HepG2 (cell line): ENCODE results near the gene NOL12. TPM values are rescaled to one million over a fixed set of nuclear protein-coding genes. Genes with fewer than 3 reads are reported as not detected.

Experiments
- ATAC-seq: fragments of 200-7000 bp; cut with Tn5 transposase; 3 replicates; pipeline ENCODE4 v1.9.1; 2020; ENCODE audit warnings: mild to moderate bottlenecking, moderate library complexity
- BruUV-seq: library from RNA; stranded (reverse); fragments of 400-500 nt; replicated peaks from 2 replicates; lab custom pipeline; 2021; lab: Mats Ljungman, UMichigan
- CTCF ChIA-PET: fragments of 300-600 bp; formaldehyde crosslinking; extraction: SDS; loops from one replicate; lab custom pipeline; 2021; ENCODE audit warnings: low total read pairs, inconsistent platforms, low intra/inter-chr PET ratio; lab: Yijun Ruan, JAX
- POLR2A ChIA-PET: fragments of 350-600 bp; sonication (Branson Sonifier 250); formaldehyde crosslinking; loops from one replicate; lab custom pipeline; 2020; ENCODE audit warnings: antibody characterized with exemption, inconsistent platforms; lab: Yijun Ruan, JAX
- DNase-seq: peaks from one replicate; pipeline ENCODE4 v3.0.0-alpha.2; 2015; ENCODE audit warnings: low spot score
- FAIRE-seq: peaks from 3 replicates; lab custom pipeline; 2011; peaks lifted over from hg19 to GRCh38; lab: Jason Lieb, UNC
- H2AFZ ChIP-seq: one replicate; pipeline ENCODE4 v1.6.1; 2011; ENCODE audit warnings: low read length, inconsistent platforms
- H3K27ac ChIP-seq: fragments of 300-600 bp; 3 replicates; pipeline ENCODE4 v1.8.0; 2011; ENCODE audit warnings: mixed run types, mild to moderate bottlenecking, mixed read lengths, low read length, inconsistent platforms; ENCODE audit not compliant: insufficient read depth; ENCODE audit errors: extremely low read length
- H3K27me3 ChIP-seq, 2 experiments: fragments of 200-600 bp in 1 of 2; 2 replicates in 1 of 2; 3 replicates in 1 of 2; pipeline versions ENCODE4 v1.6.0 to v1.8.0; 2011; ENCODE audit warnings: low read length in 2 of 2, mild to moderate bottlenecking in 2 of 2, moderate library complexity in 2 of 2, inconsistent platforms in 1 of 2; ENCODE audit not compliant: insufficient read depth in 2 of 2, control insufficient read depth in 1 of 2
- H3K36me3 ChIP-seq, 2 experiments: fragments of 200-600 bp in 1 of 2; replicated peaks in 1 of 2; 2 replicates in 1 of 2; 3 replicates in 1 of 2; pipeline versions ENCODE4 v1.5.1 to v1.8.0; 2011; ENCODE audit warnings: low read length in 2 of 2, inconsistent platforms in 1 of 2; ENCODE audit not compliant: insufficient read depth in 2 of 2, control insufficient read depth in 1 of 2
- H3K4me1 ChIP-seq: 2 replicates; pipeline ENCODE4 v1.5.1; 2012; ENCODE audit warnings: low read length, inconsistent platforms; ENCODE audit not compliant: insufficient read depth
- H3K4me2 ChIP-seq: 2 replicates; pipeline ENCODE4 v1.6.0; 2011; ENCODE audit warnings: low read depth, low read length, inconsistent platforms
- H3K4me3 ChIP-seq, 3 experiments: fragments of 200-600 bp in 1 of 3; sonication (generic), shearing (Covaris generic) in 1 of 3; replicated peaks in 1 of 3; 2 replicates each; pipeline ENCODE4 v1.5.1; 2011 to 2016; ENCODE audit warnings: low read length in 3 of 3, inconsistent platforms in 2 of 3, low read depth in 2 of 3, mild to moderate bottlenecking in 2 of 3, control low read depth in 1 of 3, mixed read lengths in 1 of 3; ENCODE audit not compliant: insufficient read depth in 1 of 3
- H3K79me2 ChIP-seq: one replicate; pipeline ENCODE4 v1.6.1; 2011; ENCODE audit warnings: low read length, inconsistent platforms; ENCODE audit not compliant: insufficient read depth
- H3K9ac ChIP-seq: 2 replicates; pipeline ENCODE4 v1.6.0; 2011; ENCODE audit warnings: mild to moderate bottlenecking, low read depth, low read length, inconsistent platforms; ENCODE audit not compliant: insufficient read depth
- H3K9me3 ChIP-seq: 2 replicates; pipeline ENCODE4 v1.5.1; 2012; ENCODE audit warnings: mild to moderate bottlenecking, low read length
- H4K20me1 ChIP-seq: 2 replicates; pipeline ENCODE4 v1.6.0; 2011; ENCODE audit warnings: inconsistent platforms, mild to moderate bottlenecking, low read length, moderate library complexity; ENCODE audit not compliant: insufficient read depth
- ARID4A ChIP-seq: sonication (generic); formaldehyde crosslinking; IDR thresholded peaks from 2 replicates; pipeline ENCODE4 v1.5.0; 2020; ENCODE audit warnings: mild to moderate bottlenecking, missing genetic modification reagents, borderline replicate concordance
- CEBPZ ChIP-seq: IDR thresholded peaks from 2 replicates; pipeline ENCODE4 v1.6.1; 2012; ENCODE audit warnings: low read length, improper control_type of control experiment
- DRAP1 ChIP-seq: IDR thresholded peaks from 2 replicates; pipeline ENCODE4 v1.6.1; 2016; ENCODE audit warnings: missing genetic modification reagents, missing compliant biosample characterization
- KLF13 ChIP-seq: sonication (generic); formaldehyde crosslinking; IDR thresholded peaks from 2 replicates; pipeline ENCODE4 v1.4.0; 2020; ENCODE audit warnings: mild to moderate bottlenecking, missing genetic modification reagents
- MTF1 ChIP-seq: sonication (generic); formaldehyde crosslinking; IDR thresholded peaks from 2 replicates; pipeline ENCODE4 v1.5.0; 2020; ENCODE audit warnings: missing genetic modification reagents
- POLR2A ChIP-seq, 2 experiments: IDR thresholded peaks; 2 replicates each; pipeline ENCODE4 v1.6.1; 2011; ENCODE audit warnings: low read depth in 2 of 2, low read length in 2 of 2, mild to moderate bottlenecking in 1 of 2, moderate library complexity in 1 of 2; ENCODE audit not compliant: insufficient read depth in 1 of 2
- RBFOX2 ChIP-seq: fragments of 200-400 bp; formaldehyde crosslinking; IDR thresholded peaks from 2 replicates; pipeline ENCODE4 v1.6.1; 2017; ENCODE audit warnings: low read depth, mild to moderate bottlenecking, low read length
- SAP130 ChIP-seq: IDR thresholded peaks from 2 replicates; pipeline ENCODE4 v1.6.1; 2016; ENCODE audit warnings: low read depth
- SOX6 ChIP-seq, 2 experiments: fragments of 450-650 bp in 1 of 2; sonication (generic) in 1 of 2; formaldehyde crosslinking in 1 of 2; IDR thresholded peaks; 2 replicates each; pipeline versions ENCODE4 v1.4.0 to v1.6.1; 2017 to 2020; ENCODE audit warnings: antibody characterized with exemption in 1 of 2, mild to moderate bottlenecking in 1 of 2, missing genetic modification reagents in 1 of 2
- WIZ ChIP-seq: sonication (generic); formaldehyde crosslinking; IDR thresholded peaks from 2 replicates; pipeline ENCODE4 v1.5.1; 2020; ENCODE audit warnings: mild to moderate bottlenecking, missing genetic modification reagents
- ZBTB20 ChIP-seq: sonication (generic); formaldehyde crosslinking; IDR thresholded peaks from 2 replicates; pipeline ENCODE4 v1.8.1; 2023; ENCODE audit warnings: missing genetic modification reagents, low read depth, mild to moderate bottlenecking, borderline replicate concordance
- ZNF615 ChIP-seq: sonication (generic); formaldehyde crosslinking; IDR thresholded peaks from 2 replicates; pipeline ENCODE4 v1.5.0; 2020; ENCODE audit warnings: mild to moderate bottlenecking, missing genetic modification reagents, borderline replicate concordance
- ZNF619 ChIP-seq: sonication (generic); formaldehyde crosslinking; IDR thresholded peaks from 2 replicates; pipeline ENCODE4 v1.4.0; 2020; ENCODE audit warnings: mild to moderate bottlenecking, missing genetic modification reagents
- WGBS: methylation state at CpG from one replicate; pipeline ENCODE4 v1.1.6; 2017; ENCODE audit warnings: low lambda C conversion rate; 5-methylcytosine and 5-hydroxymethylcytosine counted together
- in situ Hi-C: cut with HindIII; loops from 2 replicates; pipeline ENCODE4 v1.10.0; 2017; ENCODE audit warnings: low pct_unique_long_range_greater_than_20kb; ENCODE audit not compliant: extremely low pct_ligation_motif_present
- intact Hi-C: fragments of 100-400 bp; cut with micrococcal nuclease; formaldehyde crosslinking; loops from one replicate; pipeline ENCODE4 v1.10.0; 2022; ENCODE audit not compliant: unreplicated experiment
- polyA plus RNA-seq, 8 experiments: library from polyadenylated mRNA; depleted of rRNA in 3 of 8; stranded (reverse) in 7 of 8; unstranded in 1 of 8; fragments of >200 nt; fragmentation: Illumina TruSeq in 4 of 8; extraction: Trizol in 4 of 8; gene quantifications; 2 replicates each; pipeline versions ENCODE4 v1.2.1 to v1.2.3, GENCODE V29; 2011 to 2016; ENCODE audit warnings: low read depth in 4 of 8, missing spikeins in 1 of 8, mixed read lengths in 1 of 8; ENCODE audit not compliant: insufficient read depth in 1 of 8
- total RNA-seq, 5 experiments: library from RNA; depleted of rRNA; stranded (reverse); fragments of >200 nt; fragmentation: Illumina TruSeq; extraction: Trizol; gene quantifications; 2 replicates each; pipeline ENCODE4 v1.2.3, GENCODE V29; 2016; ENCODE audit warnings: low read depth in 1 of 5

Gene NOL12
- total and polyA plus RNA-seq, 2 of the 13 experiments (the other 11 are each of a cell fraction or from before 2014, with no cell fraction given): 14.3 to 31.4 TPM

GRCh38 chr22:37741312-37741795 lies 55.2 kb downstream of the NOL12 start:
- Histone ChIP-seq H3K9ac (no peak overlapping the region), H3K4me3 (no peak overlapping the region), H3K27ac (no peak overlapping the region), H3K36me3 (no peaks in the 10 kb centered on the region), H3K27me3 (no peaks in the 10 kb centered on the region), H3K4me1 (peaks cover 54% of the 10 kb centered on the region), H2AFZ (no peak overlapping the region), H4K20me1 (no peaks in the 10 kb centered on the region), H3K79me2 (no peaks in the 10 kb centered on the region), H3K4me2 (peak overlapping the region; percentile 37), H3K9me3 (no peaks in the 10 kb centered on the region)
- ChIA-PET CTCF (no interaction called here), POLR2A (interaction anchor here (0.6 to 1.5 kb wide), 11 partner anchors 11 to 133 kb away, joined by 3 to 8 read pairs (median 4); partner anchors contain the start of genes GGA1 and PDXP)
- BruUV-seq: no TSS peak
- intact Hi-C loops: loop anchor here (10.0 kb wide), 1 partner anchor 123 kb away; no protein-coding TSS in a partner anchor
- in situ Hi-C loops: no loop called here
- FAIRE-seq (peak; percentile 90), DNase-seq (peak; percentile 73), ATAC-seq (peak; percentile 14)
- WGBS: 13% methylated on average over 3 of the region's 9 CpGs
- TF ChIP-seq SAP130 (CRISPR knock-in tag) (0 out of 2 replicates have a peak, but pooled peaks have one; percentile 21), KLF13 (CRISPR knock-in tag) (no peak), POLR2A (IDR thresholded peaks at IDR 0.05; ENCODE audit: insufficient read depth in 1 of 2, low read depth in 2 of 2, low read length in 2 of 2) (no peak), ARID4A (CRISPR knock-in tag) (peak; percentile 21; the same call in 1 of the 2 replicates), MTF1 (CRISPR knock-in tag) (no peak), ZNF619 (CRISPR knock-in tag) (no peak), CEBPZ (no peak), DRAP1 (CRISPR knock-in tag) (no peak), ZBTB20 (no peak), WIZ (CRISPR knock-in tag) (no peak), RBFOX2 (no peak), SOX6 (IDR thresholded peaks at IDR 0.05) (no peak), SOX6 (CRISPR knock-in tag; IDR thresholded peaks at IDR 0.05) (peak; percentile 26; the same call in 1 of the 2 replicates), ZNF615 (CRISPR knock-in tag) (no peak)
